NOMO-1 (cell line): ENCODE results near the gene MYO5A.
A peak's percentile ranks its signal among the peaks of the same experiment; 100 is the strongest.
"Not testable (repeated sequence)": the region's sequence is repeated elsewhere in the genome, so short reads cannot be mapped to it uniquely, and the experiment has no call there.

ENCODE experiments used
- DNase-seq, 2 experiments: peaks; one replicate each; lab custom pipeline; 2025; ENCODE audit not compliant: unreplicated experiment in 2 of 2; lab: John Stamatoyannopoulos, UW

The MYO5A gene

GRCh38 chr15:52509500-52510245, 19.0 kb downstream of the MYO5A start:
- no peak for DNase-seq

- no peak for DNase-seq
Observed at GRCh38 chr15:52506549-52506948, 22.1 kb downstream of the MYO5A start.

GRCh38 chr15:52505151-52505550, 23.5 kb downstream of the MYO5A start:
- DNase-seq, result peak; percentile 36 to 77

GRCh38 chr15:52503788-52504496, 24.7 kb downstream of the MYO5A start:
- DNase-seq, result peak; percentile 80 to 86

GRCh38 chr15:52502608-52503007, 26.1 kb downstream of the MYO5A start:
- DNase-seq, result no peak

GRCh38 chr15:52499506-52499905, 29.2 kb downstream of the MYO5A start:
- DNase-seq, result no peak

GRCh38 chr15:52498706-52499105, 30.0 kb downstream of the MYO5A start:
- DNase-seq, result no peak

GRCh38 chr15:52496776-52497470, 31.8 kb downstream of the MYO5A start:
- DNase-seq, result peak; percentile 21 to 22

- DNase-seq, result no peak
Observed at GRCh38 chr15:52496175-52496574, 32.5 kb downstream of the MYO5A start.

- DNase-seq, result no peak
Observed at GRCh38 chr15:52495125-52495524, 33.6 kb downstream of the MYO5A start.

GRCh38 chr15:52493968-52494367, 34.7 kb downstream of the MYO5A start:
- DNase-seq, result no peak

- no peak for DNase-seq
Observed at GRCh38 chr15:52492132-52492531, 36.5 kb downstream of the MYO5A start.

GRCh38 chr15:52491472-52491871, 37.2 kb downstream of the MYO5A start:
- DNase-seq, result no peak

GRCh38 chr15:52489430-52489829, 39.2 kb downstream of the MYO5A start:
- DNase-seq, result not testable (repeated sequence)

- DNase-seq, result no peak
Observed at GRCh38 chr15:52488830-52489229, 39.9 kb downstream of the MYO5A start.

GRCh38 chr15:52486003-52486996, 42.4 kb downstream of the MYO5A start:
- DNase-seq, result no peak

- DNase-seq, result no peak
Observed at GRCh38 chr15:52485290-52485689, 43.4 kb downstream of the MYO5A start.

GRCh38 chr15:52483707-52484106, 45.0 kb downstream of the MYO5A start:
- DNase-seq, result peak; percentile 37 to 80

GRCh38 chr15:52481915-52482314, 46.8 kb downstream of the MYO5A start:
- DNase-seq, result peak; percentile 92 to 98

GRCh38 chr15:52480990-52481389, 47.7 kb downstream of the MYO5A start:
- no peak for DNase-seq
